HG03432 (cell line): ENCODE data around the gene CMTM2.
"Not testable (repeated sequence)": the region's sequence is repeated elsewhere in the genome, so short reads cannot be mapped to it uniquely, and the experiment has no call there.

Experiments used
- ATAC-seq: cut with Tn5 transposase; IDR thresholded peaks from one replicate; pipeline ENCODE4 v1.9.1; 2021; ENCODE audit warnings: mild to moderate bottlenecking, moderate library complexity; ENCODE audit not compliant: unreplicated experiment

Gene CMTM2

DNA sequence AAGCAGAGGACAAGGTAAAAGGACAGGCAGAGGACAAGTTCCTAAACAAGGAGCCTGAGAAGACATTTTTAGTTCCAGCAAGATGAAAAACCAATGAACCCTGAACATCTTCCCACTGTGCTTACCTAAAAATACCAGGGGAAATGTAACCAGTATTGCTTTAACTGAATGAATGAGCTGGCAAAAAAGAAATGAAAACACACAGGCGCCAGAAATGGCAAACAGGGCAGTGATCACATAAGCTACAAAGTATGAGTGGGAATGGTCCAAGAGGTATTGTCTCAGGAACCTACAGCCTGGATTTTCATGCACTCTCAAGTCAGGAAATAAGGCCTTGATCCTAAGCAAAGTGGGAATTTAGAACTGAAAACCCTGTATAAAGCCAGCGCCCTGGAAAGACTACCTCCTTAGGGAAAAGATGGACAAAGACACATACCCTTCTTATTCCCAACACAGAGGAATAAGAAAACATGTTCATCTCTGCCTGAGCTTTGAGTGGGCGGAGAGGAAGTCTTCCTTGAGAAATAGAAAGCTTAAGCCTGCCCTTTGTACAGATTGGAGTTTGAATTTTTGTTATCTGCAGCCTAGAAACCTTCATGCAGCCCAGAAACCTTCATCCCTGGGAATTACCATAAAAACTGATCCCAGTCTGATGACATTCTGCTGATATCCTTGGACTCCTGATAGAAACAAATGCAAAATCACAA, 2.1 kb downstream of the CMTM2 start:
- ATAC-seq, result no peak

DNA sequence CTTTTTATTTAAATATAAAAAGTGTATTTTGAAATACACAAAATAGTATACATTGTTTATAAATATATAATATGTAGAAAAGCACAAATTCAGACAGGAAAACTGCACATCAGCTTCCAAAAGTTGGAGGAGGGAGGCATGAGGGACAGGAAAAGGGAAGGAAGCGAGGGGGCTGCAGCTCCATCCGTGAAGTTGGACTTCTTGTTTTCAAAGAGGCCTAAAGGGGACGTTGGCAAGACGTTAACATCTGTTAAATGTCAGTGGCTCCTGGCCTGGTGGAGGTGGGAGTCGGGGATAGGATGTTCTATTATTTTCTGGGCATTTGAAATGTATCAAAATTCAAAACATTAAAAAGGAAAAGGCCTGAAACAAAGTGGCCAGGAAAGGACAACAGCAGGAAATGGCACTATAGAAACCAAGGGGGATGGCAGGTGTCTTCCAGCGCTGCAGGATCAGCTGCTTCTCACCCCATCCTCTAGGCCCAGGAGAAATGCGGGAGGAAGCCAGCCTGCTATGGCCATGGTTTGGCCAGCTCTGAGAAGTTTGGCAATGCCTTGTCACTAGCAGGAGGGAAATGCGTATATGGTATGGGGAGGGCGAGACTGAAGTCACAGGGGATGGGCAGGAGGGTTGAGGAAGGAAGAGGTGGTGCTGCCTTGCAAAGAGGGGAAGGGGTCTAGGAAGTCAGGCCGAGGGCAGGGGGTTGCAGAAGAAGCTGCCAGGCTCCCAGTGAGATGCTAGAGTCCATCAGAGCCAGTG, 6.4 kb downstream of the CMTM2 start:
- no peak for ATAC-seq

DNA sequence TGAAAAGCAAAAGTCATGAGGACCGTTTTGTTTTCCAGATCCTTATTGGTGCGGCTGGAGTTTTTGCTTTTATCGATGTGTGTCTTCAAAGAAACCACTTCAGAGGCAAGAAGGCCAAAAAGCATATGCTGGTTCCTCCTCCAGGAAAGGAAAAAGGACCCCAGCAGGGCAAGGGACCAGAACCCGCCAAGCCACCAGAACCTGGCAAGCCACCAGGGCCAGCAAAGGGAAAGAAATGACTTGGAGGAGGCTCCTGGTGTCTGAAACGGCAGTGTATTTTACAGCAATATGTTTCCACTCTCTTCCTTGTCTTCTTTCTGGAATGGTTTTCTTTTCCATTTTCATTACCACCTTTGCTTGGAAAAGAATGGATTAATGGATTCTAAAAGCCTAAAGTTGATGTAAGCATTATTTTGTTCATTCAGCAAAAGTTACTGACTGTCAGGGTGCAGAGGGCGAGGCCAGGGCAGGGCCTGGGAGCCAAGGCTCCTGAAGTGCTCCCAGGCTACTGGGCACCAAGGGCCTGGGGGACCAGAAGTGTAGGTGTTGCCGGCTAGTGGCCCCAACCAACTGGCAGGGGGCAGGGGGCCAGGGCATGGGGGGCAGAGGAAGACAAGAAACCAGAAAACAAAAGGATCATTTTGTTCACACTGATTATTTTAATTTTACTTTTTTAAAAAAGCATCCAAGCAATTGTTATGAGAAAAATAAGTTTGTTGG, 8.8 kb downstream of the CMTM2 start:
- ATAC-seq, result no peak

DNA sequence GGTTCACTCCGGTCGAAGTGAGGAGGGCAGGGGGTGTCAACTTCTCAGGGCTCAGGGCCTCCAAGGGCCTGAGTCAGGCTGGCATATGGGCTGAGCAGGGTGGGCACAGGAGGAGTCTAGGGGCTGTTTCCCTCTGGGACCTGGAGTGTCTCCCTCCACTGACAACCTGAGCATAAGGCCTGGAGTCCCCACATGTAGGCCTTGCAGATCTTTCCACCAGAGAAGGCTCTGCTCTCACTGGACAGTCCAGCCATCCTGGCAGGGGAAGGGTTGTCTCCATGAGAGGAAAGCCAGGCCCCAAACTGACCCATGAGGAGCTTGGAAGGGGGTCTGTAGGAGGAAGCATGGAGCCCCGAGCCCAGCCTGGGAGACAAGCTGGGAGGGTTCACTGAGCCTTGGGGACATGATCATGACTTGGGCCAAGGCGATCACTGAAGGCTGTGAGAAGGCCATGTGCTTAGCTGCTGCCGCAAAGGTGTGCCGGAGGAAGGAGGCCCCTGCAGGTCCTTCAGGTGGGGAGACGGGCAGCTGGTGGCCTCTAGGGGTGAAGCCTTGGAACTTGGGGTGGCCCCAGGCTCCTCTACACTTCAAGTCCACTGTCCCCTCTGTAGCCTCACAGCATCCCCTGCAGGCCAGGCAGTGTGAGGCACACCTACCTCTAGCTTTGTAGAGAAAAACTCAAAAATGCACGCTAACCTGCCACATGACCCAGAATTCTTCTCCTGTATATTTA, 9.9 kb downstream of the CMTM2 start:
- ATAC-seq, result peak; percentile 82

DNA sequence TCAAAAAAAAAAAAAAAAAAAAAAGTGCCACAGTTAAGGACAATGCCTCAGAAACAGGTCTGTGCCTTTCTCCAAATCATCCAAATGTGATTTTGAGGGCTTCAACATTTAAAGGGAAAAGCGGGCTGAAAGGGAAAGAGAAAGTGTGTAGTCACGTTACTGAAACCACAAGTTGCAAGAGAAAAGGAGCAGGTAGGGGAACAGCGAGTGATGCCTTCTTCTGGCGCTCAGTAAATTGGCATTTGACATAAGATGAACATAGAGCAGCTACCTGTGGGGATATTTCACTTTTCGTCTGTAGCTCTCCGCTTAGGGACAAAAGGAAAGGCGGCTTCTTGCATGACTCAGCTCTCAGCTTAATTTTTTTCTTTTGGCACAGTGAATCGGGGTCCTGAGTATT, 11.1 kb downstream of the CMTM2 start:
- peak; percentile 40 for ATAC-seq

DNA sequence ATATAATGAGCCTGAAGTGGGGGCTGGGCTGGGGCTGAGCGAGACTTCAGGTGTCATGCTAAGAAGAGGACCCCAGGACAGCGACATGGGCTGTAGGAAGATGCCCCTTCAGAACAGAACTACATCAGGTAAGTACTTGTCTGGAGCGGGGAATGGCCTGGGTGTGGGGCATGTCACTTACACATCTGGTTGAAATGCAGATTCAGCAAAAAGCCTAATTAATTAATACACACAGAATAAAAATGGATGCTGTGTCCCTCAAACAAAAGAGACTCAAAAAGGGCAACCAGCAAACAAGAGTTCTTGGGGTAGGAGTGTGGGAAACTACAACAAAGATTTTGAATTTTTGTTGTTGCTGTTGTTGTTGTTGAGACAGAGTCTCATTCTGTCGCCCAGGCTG, 11.8 kb downstream of the CMTM2 start:
- no peak for ATAC-seq

DNA sequence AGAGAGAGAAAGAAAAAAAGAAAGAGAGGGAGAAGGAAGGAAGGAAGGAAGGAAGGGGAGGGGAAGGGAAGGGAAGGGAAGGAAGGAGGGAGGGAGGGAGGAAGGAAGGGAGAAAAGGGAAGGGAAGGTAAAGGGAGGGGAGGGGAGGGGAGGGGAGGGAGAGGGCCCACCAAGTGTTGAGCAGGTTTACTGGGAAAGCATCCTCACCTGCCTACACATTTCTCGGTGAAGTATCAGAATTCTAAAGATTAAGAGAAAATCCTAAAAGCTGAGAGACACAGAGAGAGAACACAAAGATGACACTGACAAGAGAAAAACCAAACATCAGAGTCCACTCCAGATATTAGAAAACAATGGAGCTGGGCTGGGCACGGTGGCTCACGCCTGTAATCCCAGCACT, 13.0 kb downstream of the CMTM2 start:
- ATAC-seq, result no peak

DNA sequence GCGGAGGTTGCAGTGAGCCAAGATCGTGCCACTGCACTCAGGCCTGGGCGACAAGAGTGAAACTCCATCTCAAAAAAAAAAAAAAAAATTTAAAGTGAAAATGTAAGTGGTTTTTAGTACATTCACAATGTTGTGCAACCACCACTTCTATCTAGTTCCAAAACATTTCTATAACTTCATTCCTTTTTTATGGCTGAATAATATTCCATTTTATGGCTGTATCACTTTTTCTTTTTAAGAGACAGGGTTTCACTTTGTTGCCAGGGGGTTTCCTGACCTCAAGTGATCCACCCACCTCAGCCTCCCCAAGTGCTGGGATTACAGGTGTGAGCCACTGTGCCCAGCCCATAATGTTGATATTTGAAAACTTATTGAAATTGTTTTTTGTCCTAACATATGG, 13.6 kb downstream of the CMTM2 start:
- ATAC-seq, result no peak

DNA sequence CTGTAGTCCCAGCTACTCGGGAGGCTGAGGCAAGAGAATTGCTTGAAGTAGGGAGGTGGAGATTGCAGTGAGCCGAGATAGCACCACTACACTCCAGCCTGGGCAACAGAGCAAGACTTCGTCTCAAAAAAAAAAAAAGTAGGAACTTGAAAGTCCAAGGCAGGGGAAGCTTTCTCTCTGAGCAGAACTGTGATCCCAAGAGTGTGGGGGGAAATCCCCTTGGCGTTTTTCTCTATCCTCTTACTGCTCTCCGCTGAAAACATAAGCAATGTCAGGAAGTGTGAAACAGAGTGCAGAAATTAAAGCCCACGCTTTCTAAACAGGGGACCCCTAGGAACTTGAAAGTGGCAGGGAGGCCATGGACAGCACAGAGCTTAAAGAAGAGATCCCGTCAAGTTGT, 15.5 kb downstream of the CMTM2 start:
- ATAC-seq, result peak; percentile 50

DNA sequence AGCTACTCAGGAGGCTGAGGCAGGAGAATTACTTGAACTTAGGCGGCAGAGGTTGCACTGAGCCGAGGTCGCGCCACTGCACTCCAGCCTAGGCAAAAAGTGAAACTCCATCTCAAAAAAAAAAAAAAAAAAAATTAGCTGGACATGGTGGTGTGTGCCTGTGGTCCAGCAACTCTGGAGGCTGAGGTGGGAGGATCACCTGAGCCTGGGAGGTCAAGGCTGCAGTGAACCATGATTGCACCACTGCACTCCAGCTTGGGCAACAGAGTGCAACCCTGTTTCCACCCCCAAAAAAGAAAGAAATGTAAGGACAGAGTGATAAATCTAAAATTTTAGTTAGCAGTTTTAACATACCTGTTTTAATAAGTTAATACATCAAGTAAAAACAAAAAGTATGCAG, 17.3 kb downstream of the CMTM2 start:
- ATAC-seq, result not testable (repeated sequence)

DNA sequence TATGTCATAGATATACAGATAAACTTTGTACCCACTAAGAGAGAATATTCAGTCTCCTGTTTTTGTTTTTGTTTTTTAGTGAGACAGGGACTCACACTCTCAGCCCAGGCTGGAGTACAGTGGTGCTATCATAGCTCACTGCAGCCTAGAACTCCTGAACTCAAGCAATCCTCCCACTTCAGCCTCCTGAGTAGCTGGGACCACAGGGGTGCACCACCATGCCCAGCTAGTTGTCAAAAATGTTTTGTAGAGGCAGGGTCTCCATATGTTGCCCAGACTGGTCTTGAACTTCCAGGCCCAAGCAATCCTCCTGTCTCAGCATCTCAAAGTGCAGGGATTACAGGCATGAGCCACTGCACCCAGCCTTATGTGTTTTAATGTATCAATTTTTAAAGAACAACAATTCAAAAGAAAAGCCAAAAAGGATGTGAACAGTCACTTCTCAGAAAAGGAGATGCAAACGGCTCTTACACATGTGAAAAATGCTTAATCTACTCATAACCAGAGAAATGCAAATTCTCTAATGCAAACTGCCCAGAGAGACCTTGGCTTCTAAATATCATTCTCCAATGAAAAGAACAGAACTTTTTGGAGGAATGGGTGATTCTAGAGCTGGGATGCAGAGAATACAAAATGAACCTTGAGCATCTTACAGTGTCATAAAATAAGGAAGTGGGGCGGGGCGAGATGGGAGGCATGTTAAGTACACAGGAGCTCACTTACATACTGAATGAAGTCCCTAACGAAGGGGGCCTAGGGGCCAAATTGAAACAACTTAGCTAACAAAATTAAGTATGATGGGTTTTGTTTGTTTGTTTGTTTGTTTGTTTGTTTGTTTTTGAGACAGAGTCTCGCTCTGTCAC, 18.0 kb downstream of the CMTM2 start:
- ATAC-seq, result no peak

DNA sequence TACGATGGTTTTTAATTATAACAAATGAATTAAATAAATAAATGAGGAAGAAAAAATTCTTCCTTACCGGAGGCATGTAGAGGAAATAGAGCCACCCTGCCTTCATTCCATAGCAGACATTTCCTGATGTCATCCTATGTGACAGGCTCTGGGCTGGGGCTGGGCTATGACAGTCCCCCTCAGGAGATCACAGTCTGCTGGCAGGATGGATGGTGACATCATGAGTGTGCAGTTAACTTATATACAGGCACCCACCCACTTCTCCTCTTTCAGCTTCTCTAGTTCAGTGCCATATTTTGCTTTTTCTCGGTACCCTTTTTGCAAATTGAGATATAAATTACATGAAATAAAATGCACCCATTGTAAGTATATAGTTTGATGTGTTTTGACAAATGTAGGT, 18.8 kb downstream of the CMTM2 start:
- ATAC-seq, result no peak

DNA sequence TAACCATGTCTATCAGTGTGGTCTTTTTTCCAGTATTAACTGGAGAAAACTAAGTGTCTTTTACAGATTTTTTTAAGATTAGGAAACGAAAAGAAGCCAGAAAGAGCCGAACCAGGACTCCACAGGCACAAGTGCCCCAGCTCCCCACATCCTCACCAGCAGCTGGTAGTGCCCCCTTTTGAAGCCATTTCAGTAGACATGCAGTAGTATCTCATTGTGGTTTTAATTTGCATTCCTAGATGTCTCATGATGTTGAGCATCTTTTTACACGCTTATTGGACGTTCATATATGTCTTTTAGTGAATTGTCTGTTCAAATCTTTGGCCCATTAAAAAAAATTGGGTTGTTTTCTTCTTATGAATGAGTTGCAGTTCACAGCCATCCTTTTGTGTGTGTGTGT, 20.5 kb downstream of the CMTM2 start:
- ATAC-seq, result no peak

DNA sequence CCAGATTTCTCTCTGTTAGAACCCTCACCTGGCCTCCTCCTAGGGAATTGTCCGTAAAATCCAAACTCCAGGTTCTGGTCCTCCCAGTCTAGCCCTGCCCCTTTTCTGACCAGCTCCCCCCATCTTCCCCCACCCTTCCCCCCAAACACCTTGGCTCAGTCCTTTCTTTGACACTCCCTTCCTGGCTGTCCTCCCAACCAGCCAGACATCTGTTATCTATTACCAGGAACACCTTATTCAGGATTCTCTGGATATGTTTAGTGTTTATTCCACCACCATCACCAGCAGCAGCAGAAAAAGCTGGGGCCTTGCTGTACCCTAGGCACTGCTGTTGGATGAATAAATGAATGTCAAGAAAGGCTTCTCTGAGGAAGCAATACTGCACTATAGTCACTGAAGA, 21.2 kb downstream of the CMTM2 start:
- ATAC-seq, result no peak

DNA sequence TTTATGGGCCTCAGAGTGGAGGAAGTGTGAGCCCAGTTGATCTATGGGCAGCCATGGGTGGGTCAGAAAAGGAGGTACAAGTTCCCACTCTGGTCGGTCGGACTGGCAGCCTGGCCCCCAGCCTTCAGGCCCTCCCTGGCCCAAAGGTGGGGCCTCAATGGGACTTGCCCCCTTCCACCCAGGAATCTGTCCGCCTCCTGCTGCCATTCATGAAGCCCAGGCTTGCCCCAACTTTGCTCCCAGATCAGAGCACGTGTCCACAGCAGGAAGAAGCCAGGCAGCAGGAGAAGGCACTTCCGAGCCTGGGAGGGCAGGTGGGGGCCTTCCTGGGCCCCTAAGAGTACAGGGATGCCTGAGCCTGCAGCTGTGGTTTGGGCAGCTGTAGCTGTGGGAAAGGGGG, 22.2 kb downstream of the CMTM2 start:
- ATAC-seq, result no peak

DNA sequence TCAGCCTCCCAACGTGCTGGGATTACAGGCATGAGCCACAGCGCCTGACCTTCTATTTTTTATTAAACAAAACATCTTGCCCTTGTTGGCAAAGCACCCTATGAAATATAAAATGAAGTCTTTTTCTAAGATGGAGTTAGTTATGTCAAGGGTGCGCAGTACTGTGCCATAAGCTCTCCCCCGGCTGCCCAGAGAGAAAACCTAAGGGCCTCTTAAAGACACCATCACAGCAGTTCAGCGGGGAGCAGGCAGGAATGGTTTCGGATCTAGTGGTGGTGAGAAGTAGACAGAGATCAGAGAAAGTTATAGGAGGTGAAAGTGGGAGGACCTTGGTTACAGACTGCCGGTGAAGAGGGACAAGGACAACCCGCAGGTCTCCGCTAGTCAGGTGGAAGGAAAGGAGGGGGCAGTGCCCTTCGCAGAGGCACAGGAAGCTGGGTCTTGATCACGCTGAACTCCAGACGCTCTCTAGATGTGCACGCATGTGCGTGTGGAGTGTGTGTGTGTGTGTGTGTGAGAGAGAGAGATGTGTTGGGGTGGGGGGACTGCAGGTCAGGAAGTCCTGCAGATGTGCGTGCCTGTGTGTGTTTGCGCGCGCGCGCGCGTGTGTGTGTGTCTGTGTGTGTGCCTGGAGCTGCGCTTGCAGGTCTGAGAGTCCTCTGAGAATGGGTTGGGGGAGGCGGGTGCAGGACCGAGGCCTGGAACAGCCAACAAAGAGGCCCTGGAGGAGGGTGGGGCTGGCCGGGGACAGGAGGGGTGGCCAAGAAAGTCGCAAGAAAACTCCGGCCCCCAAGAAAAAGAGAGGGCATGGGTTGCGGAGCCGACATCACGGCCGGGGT, 24.5 kb downstream of the CMTM2 start:
- peak; percentile 21 for ATAC-seq

DNA sequence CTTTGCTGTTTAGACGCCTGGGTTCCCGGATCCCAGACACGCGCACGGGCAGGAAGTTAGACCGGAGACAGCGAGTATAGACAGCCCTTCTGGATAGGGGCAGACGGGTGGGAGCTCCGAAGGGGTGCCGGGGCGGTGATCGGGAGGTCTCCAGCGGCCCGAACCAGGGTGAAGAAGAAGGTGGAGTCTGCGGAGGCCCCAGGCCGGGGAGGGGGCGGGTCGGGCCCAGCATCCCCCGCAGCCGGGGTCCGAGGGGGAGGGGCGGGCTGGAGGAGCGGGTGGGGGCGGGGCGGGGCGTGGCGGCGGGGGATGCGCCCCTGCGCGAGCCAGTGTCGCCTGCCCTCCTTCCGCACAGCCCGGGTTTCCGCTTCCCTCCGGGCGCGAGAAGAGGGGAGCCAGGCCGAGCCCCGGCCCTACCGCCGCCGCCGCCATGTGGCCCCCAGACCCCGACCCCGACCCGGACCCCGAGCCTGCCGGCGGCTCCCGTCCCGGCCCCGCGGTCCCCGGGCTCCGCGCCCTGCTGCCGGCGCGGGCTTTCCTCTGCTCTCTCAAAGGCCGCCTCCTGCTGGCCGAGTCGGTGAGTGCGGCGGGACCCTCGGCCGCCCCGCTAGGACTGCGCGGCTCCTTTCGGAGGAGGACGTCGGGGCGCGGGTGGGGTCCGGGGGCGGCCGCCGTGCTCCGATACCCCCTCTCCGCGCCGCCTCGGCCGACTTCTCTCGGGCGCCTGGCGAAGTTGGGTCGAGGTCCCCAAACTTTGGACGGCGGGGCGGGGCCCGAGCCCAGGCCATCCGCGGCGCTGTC, 25.3 kb downstream of the CMTM2 start, which contains the start of gene CMTM3:
Gene CMTM3 (plus strand): TSS at position 329 of the 801 bp plus-strand sequence. CDS start 102 bp downstream, at position 431.
- peak; percentile 56 for ATAC-seq

DNA sequence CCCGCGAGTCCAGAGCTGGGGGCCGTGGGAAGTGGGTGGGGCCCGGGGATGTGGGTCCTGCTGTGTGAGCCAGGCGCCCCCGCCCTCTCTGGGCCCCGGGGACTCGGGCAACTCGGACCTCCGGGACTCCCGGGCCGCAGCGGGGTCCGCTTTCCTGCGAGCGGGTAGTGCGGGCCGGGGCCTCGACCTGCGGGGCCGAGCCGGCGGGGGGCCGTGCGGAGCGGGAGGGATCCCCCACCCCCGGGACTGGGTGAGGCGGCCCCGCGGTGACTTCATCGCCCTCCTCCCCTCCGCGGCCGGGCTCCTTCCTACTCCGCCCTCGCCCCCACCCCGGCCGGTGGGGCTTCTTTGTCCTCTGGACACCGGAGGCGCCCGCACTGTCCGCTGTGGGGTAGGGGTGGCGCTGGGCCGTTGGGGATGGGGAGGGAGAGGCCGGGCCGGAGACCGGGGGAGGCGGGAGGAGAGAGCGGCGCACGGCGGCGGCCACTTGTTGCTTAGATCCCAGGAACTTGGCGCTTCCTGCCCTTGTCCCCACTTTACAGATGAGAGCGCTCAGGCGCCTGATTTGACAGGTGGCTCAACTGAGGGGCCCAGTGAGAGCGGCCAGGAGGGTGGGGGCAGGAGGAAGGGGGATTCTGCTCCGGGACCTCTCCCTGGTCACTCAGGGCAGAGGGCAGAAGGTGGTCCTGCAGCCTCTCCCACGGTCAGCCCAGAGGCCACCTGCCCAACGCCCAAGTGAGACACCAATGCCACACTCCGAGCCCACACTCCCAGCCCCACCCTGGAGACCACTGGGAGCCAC, 26.1 kb downstream of the CMTM2 start:
- ATAC-seq, result peak; percentile 3
